Breast epithelium (tissue), 3 donors: ENCODE results near the gene WNK2.

Source experiments
- POLR2A ChIP-seq: fragments of 450-650 bp; IDR thresholded peaks from one replicate; pipeline ENCODE4 v1.6.1; 2016; ENCODE audit warnings: antibody characterized with exemption, mild to moderate bottlenecking, moderate library complexity
- POLR2AphosphoS5 ChIP-seq, 3 donors: sonication (generic); formaldehyde crosslinking; IDR thresholded peaks; one replicate each; pipeline ENCODE4 v1.6.1; 2017; ENCODE audit warnings: antibody characterized with exemption in 3 of 3
- TF ChIP-seq, protein P1 (sequence below), 3 donors: fragments of 450-650 bp; IDR thresholded peaks; one replicate each; pipeline ENCODE4 v1.5.1; 2016 to 2017; ENCODE audit warnings: antibody characterized with exemption in 3 of 3, mild to moderate bottlenecking in 3 of 3, moderate library complexity in 3 of 3

DNA sequence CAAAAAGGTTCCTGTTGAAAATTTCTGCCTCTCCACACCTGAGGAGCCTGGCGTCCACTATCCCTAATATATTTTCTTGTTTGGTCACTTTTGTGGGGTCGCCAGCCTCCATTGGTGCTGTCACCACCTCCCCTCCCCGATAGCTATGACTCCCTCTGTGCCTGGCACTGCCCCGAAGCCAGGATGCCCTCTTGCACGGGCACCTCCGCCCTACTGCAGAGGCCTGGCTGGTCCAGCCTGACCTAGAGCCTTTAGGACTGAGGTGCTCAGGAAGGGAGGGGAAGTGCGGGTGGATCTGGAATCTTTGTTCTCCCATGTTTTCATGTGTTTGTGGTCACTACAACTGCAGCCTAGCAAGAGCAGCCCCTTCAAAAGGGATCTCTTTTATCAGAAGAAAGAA, 62.6 kb downstream of the WNK2 start:
- TF ChIP-seq, protein P1, sequence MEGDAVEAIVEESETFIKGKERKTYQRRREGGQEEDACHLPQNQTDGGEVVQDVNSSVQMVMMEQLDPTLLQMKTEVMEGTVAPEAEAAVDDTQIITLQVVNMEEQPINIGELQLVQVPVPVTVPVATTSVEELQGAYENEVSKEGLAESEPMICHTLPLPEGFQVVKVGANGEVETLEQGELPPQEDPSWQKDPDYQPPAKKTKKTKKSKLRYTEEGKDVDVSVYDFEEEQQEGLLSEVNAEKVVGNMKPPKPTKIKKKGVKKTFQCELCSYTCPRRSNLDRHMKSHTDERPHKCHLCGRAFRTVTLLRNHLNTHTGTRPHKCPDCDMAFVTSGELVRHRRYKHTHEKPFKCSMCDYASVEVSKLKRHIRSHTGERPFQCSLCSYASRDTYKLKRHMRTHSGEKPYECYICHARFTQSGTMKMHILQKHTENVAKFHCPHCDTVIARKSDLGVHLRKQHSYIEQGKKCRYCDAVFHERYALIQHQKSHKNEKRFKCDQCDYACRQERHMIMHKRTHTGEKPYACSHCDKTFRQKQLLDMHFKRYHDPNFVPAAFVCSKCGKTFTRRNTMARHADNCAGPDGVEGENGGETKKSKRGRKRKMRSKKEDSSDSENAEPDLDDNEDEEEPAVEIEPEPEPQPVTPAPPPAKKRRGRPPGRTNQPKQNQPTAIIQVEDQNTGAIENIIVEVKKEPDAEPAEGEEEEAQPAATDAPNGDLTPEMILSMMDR (IDR thresholded peaks at IDR 0.05) = no peak
- TF ChIP-seq POLR2A = no peak
- no peak for TF ChIP-seq POLR2AphosphoS5 (IDR thresholded peaks at IDR 0.05)
